GM12872 (cell line): ENCODE data around the gene CTDSPL2.
A peak's percentile ranks its signal among the peaks of the same experiment; 100 is the strongest.

ENCODE experiments used
- TF ChIP-seq, protein P1 (sequence below): IDR thresholded peaks from 3 replicates; pipeline ENCODE4 v1.5.1; 2011; ENCODE audit warnings: low read depth, mild to moderate bottlenecking, low read length, moderate library complexity; ENCODE audit not compliant: insufficient read depth

CTDSPL2 gene

DNA sequence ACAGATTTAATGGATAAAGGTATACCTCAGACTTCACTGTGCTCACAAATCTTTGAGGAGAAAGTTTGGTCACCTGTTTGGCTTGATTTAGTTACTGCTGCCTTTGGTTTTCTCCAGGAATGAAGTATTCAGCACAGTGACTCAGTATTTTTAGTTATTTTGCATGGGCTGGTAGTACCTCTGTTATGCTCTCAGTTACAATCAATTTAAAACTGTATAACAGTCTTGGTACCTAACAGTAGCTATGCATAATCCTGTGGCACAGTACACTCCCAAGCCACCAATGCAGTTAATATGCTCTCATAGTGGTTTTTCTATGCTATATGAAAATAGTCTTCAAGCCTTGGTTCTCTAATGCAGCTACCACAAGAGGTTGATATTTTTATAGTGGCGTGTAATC is 97.6 kb downstream of the CTDSPL2 start:
- TF ChIP-seq, protein P1, sequence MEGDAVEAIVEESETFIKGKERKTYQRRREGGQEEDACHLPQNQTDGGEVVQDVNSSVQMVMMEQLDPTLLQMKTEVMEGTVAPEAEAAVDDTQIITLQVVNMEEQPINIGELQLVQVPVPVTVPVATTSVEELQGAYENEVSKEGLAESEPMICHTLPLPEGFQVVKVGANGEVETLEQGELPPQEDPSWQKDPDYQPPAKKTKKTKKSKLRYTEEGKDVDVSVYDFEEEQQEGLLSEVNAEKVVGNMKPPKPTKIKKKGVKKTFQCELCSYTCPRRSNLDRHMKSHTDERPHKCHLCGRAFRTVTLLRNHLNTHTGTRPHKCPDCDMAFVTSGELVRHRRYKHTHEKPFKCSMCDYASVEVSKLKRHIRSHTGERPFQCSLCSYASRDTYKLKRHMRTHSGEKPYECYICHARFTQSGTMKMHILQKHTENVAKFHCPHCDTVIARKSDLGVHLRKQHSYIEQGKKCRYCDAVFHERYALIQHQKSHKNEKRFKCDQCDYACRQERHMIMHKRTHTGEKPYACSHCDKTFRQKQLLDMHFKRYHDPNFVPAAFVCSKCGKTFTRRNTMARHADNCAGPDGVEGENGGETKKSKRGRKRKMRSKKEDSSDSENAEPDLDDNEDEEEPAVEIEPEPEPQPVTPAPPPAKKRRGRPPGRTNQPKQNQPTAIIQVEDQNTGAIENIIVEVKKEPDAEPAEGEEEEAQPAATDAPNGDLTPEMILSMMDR: no peak

DNA sequence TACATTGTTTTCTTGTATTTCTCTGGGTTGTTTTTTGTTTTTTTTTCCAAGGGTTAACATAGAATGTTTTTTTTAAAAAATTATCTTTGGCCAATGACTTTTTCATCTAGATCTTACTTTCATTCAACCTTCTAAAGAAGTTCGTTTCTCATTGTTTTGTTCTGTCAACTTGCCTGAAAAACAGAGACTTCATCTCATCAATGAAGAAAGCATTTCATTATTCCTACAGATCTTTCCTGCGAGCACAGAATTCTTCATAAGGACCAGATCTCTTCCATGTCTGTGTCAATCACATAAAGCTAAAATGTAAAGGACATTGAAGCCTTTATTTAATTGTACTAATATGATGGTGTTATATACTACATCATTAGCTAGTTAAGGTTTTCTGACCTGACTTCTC is 99.8 kb downstream of the CTDSPL2 start:
- TF ChIP-seq, protein P1: no peak

DNA sequence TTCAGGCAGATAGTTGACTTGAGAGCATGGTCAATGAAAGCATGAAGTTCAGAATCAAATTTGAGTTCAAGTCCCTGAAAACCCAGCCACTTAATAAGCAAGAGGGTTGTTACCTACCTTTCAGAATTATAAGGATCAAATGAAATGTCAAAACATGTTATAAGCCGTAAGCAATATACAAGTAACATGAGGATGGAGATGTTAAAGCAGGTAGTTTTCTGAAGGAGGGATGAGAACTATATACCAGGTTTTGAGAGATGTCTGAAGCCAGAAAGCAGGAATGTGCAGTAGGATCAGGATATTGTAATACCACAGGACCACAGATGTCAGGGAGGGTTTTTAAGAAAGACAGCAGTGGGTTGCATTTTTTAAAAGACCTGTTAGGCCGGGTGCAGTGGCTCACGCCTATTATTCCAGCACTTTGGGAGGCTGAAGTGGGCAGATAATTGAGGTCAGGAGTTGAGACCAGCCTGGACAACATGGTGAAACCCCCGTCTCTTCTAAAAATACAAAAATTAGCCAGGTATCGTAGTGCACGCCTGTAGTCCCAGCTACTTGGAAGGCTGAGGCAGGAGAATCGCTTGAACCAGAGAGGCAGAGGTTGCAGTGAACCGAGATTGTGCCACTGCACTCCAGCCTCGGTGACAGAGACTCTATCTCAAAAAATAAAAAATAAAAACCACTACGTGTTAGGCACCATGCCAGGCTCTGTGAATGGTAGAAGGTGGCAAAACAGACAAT is 102.6 kb downstream of the CTDSPL2 start:
- TF ChIP-seq, protein P1: no peak

DNA sequence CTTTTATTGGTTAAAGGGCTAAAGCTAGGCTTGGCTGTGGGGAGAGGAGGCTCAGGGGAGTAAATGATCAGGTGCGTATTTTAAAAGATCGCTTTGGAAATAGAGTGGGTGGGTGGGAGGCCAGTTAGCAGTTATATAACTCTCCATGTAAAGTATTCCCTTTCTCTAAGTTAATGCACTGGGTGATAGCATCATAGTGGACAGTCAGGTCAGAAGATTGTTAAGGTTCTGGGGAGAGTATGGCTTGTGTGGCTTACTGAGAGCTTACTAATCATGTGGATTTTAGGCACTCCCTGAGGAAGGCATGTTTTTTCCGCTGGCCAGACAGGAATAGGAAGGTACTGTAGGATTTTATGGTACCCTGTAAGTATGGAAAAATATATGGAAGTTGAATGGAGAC is 103.2 kb downstream of the CTDSPL2 start:
- TF ChIP-seq, protein P1: no peak

DNA sequence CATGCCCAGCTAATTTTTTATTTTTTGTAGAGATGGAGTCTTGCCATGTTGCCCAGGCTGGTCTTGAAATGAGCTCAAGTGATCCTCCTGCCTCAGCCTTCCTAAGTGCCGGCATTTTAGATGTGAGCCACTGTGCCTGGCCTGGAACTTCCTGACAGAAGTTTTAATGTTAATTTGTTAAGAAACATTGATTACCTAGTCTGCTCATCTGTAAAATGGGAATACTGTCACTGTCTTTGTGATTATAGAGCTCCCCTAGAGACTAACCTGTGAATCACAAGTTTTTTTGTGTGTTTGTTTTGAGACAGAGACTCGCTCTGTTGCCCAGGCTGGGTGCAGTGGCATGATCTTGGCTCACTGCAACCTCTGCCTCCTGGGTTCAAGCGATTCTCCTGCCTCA is 105.3 kb downstream of the CTDSPL2 start:
- TF ChIP-seq, protein P1: peak; percentile 38; the same call in 1 of the 3 replicates

DNA sequence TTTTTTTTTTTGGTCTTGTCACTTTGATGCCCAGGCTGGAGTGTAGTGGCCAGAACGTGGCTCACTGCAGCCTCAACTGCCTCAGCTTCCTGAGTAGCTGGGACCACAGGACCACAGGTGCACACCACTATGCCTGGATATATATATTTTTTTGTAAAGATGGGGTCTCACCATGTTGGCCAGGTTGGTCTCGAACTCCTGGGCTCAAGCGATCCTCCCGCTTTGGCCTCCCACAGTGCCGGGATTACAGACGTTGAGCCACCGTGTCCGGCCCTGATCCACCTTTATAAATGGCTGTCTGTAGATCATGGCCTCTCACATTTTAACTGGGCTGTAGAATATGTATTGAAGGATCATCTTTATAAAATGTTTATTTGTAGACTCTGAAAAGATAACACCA is 107.7 kb downstream of the CTDSPL2 start:
- TF ChIP-seq, protein P1: no peak

DNA sequence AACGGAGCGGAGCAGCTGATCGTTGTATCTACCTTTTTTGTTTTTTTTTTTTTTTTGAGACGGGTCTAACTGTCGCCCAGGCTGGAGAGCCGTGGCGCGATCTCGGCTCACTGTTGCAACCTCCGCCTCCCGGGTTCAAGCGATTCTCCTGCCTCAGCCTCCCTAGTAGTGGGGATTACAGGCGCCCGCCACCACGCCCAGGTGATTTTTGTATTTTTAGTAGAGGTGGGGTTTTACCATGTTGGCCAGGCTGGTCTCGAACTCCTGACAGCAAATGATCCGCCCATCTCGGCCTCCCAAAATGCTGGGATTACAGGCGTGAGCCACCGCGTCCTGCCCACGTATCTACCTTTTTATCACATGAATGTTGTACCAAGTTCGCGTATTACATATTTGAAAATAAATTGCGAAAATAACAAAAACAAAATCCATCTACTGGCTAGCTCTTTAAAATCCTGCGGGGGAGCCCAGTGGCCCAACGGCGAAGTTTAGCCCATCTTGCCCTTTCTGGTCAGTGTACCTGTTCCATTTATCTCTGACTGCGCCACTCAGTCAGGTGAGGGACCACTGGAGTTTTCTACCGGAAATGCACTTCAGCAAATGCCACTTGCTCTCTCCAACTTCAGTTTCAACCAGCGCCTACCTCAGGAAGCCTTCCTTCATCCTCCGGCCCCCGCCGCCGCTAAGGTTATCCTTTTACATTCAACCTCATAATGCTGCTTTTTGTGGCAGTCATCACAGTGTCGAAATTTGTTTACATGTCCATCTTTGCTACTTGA is 108.3 kb downstream of the CTDSPL2 start:
- TF ChIP-seq, protein P1: no peak
